ENCODE measurements around the gene SLC26A2. TPM values are rescaled to one million over a fixed set of nuclear protein-coding genes. Genes with fewer than 3 reads are reported as not detected.
"Not testable (repeated sequence)": the region's sequence is repeated elsewhere in the genome, so short reads cannot be mapped to it uniquely, and the experiment has no call there.

SLC26A2 gene
- total RNA-seq, 1 donor from 2014 or later, result 14.2 TPM

GRCh38 chr5:150000990-150001659 is 40.6 kb downstream of the SLC26A2 start:
- peak; percentile 47 for DNase-seq (ENCODE audit: low read depth)

- peak; percentile 64 for DNase-seq (ENCODE audit: low read depth)
Observed at GRCh38 chr5:150001660-150002486, 41.3 kb downstream of the SLC26A2 start.

- DNase-seq (ENCODE audit: low read depth), result no peak
Observed at GRCh38 chr5:150006318-150006717, 45.8 kb downstream of the SLC26A2 start.

- no peak for DNase-seq (ENCODE audit: low read depth)
Observed at GRCh38 chr5:150007050-150007449, 46.5 kb downstream of the SLC26A2 start.

GRCh38 chr5:150009671-150010387 is 49.3 kb downstream of the SLC26A2 start:
- DNase-seq (ENCODE audit: low read depth), result no peak

GRCh38 chr5:150013931-150014330 is 53.4 kb downstream of the SLC26A2 start:
- DNase-seq (ENCODE audit: low read depth), result no peak

GRCh38 chr5:150014456-150014855 is 53.9 kb downstream of the SLC26A2 start:
- DNase-seq (ENCODE audit: low read depth), result no peak

- DNase-seq (ENCODE audit: low read depth), result no peak
Observed at GRCh38 chr5:150015415-150015814, 54.9 kb downstream of the SLC26A2 start.

GRCh38 chr5:150016537-150016936 is 56.0 kb downstream of the SLC26A2 start:
- no peak for DNase-seq (ENCODE audit: low read depth)

GRCh38 chr5:150017226-150018005 is 56.9 kb downstream of the SLC26A2 start:
- DNase-seq (ENCODE audit: low read depth), result no peak

- DNase-seq (ENCODE audit: low read depth), result no peak
Observed at GRCh38 chr5:150020249-150020648, 59.7 kb downstream of the SLC26A2 start.

- peak; percentile 72 for DNase-seq (ENCODE audit: low read depth)
Observed at GRCh38 chr5:150021491-150022157, 61.1 kb downstream of the SLC26A2 start.

GRCh38 chr5:150022158-150022531 is 61.6 kb downstream of the SLC26A2 start:
- DNase-seq (ENCODE audit: low read depth), result peak; percentile 91

- DNase-seq (ENCODE audit: low read depth), result no peak
Observed at GRCh38 chr5:150022681-150023080, 62.1 kb downstream of the SLC26A2 start.

- DNase-seq (ENCODE audit: low read depth), result no peak
Observed at GRCh38 chr5:150023136-150023535, 62.6 kb downstream of the SLC26A2 start.

- DNase-seq (ENCODE audit: low read depth), result peak; percentile 51
Observed at GRCh38 chr5:150024346-150024984, 63.9 kb downstream of the SLC26A2 start.

- DNase-seq (ENCODE audit: low read depth), result no peak
Observed at GRCh38 chr5:150026682-150027172, 66.2 kb downstream of the SLC26A2 start.

- not testable (repeated sequence) for DNase-seq (ENCODE audit: low read depth)
Observed at GRCh38 chr5:150028047-150028446, 67.5 kb downstream of the SLC26A2 start.

GRCh38 chr5:150033334-150033733 is 72.8 kb downstream of the SLC26A2 start:
- DNase-seq (ENCODE audit: low read depth), result no peak

- peak; percentile 83 for DNase-seq (ENCODE audit: low read depth)
Observed at GRCh38 chr5:150034662-150035061, 74.1 kb downstream of the SLC26A2 start.
